ENCODE results near the gene ADCY7.

DNA sequence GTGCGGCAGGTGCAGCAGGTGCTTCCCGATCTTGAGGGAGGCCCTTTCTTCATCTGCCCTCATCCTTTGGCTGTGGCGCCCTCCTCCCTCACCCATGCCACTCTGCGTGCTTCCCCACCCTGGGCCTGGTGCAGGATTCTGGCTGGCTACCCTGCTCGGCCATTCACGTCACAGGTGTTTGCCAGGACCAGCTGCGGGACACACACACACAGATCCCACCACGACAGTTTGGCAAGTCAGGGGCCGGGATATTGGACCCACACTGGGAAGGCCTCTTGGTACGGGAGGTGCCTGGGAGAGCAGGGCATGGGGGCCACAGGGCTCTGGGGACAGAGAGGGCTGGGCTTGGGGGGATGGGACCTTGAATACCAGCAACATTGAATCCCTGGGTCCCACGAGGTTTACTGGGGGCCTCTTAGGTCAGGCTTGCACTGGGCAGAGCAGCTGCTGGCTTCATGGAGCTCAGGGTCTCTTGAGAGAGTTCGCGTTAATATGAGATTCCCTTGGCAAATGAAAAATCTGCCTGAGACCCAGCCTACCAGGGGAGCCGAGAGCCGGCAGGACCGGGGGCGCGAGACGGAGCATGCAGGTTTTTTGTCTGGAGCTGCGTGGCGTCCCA lies 15.1 kb downstream of the ADCY7 start:
- TF ChIP-seq, protein P1, sequence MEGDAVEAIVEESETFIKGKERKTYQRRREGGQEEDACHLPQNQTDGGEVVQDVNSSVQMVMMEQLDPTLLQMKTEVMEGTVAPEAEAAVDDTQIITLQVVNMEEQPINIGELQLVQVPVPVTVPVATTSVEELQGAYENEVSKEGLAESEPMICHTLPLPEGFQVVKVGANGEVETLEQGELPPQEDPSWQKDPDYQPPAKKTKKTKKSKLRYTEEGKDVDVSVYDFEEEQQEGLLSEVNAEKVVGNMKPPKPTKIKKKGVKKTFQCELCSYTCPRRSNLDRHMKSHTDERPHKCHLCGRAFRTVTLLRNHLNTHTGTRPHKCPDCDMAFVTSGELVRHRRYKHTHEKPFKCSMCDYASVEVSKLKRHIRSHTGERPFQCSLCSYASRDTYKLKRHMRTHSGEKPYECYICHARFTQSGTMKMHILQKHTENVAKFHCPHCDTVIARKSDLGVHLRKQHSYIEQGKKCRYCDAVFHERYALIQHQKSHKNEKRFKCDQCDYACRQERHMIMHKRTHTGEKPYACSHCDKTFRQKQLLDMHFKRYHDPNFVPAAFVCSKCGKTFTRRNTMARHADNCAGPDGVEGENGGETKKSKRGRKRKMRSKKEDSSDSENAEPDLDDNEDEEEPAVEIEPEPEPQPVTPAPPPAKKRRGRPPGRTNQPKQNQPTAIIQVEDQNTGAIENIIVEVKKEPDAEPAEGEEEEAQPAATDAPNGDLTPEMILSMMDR (IDR thresholded peaks at IDR 0.05; ENCODE audit: poor library complexity): no peak
- no peak for TF ChIP-seq EZH2 (IDR thresholded peaks at IDR 0.05; ENCODE audit: borderline replicate concordance)
